Ectodermal cell (in vitro differentiated cells): Measurements from ENCODE around the gene PTPRZ1.

ENCODE experiments used
- H3K27ac ChIP-seq: 2 replicates; pipeline ENCODE4 v1.7.0; 2013; ENCODE audit warnings: mild to moderate bottlenecking, low read depth, low read length; ENCODE audit not compliant: insufficient read depth, poor library complexity, severe bottlenecking
- H3K27me3 ChIP-seq: 2 replicates; pipeline ENCODE4 v1.7.0; 2013; ENCODE audit warnings: mild to moderate bottlenecking, low read length; ENCODE audit not compliant: insufficient read depth, control insufficient read depth, poor library complexity, severe bottlenecking
- H3K36me3 ChIP-seq: one replicate; pipeline ENCODE4 v1.7.0; 2013; ENCODE audit warnings: low read length; ENCODE audit not compliant: control insufficient read depth, insufficient read depth
- H3K4me1 ChIP-seq: one replicate; pipeline ENCODE4 v1.7.0; 2013; ENCODE audit warnings: low read length; ENCODE audit not compliant: control insufficient read depth, insufficient read depth
- H3K4me3 ChIP-seq: 2 replicates; pipeline ENCODE4 v1.7.0; 2013; ENCODE audit warnings: low read depth, low read length, control low read depth; ENCODE audit not compliant: insufficient read depth
- H3K9me3 ChIP-seq: 2 replicates; pipeline ENCODE4 v1.7.0; 2013; ENCODE audit warnings: mild to moderate bottlenecking, low read length, moderate library complexity; ENCODE audit not compliant: control insufficient read depth
- WGBS, 2 experiments: methylation state at CpG; one replicate each; pipeline ENCODE4 v1.1.7; 2013; ENCODE audit warnings: missing lambda C conversion rate in 2 of 2; 5-methylcytosine and 5-hydroxymethylcytosine counted together

Gene PTPRZ1

GRCh38 chr7:122067077-122067476 is 194.1 kb downstream of the PTPRZ1 start:
- no peak overlapping the region for H3K4me3 ChIP-seq
- H3K27me3 ChIP-seq: no peaks in the 10 kb centered on the region
- H3K36me3 ChIP-seq: peaks cover 4% of the 10 kb centered on the region
- no peaks in the 10 kb centered on the region for H3K9me3 ChIP-seq
- 76 to 96% methylated on average over 1 of the region's 1 CpG for WGBS, 2 experiments
- no peak overlapping the region for H3K27ac ChIP-seq
- no peaks in the 10 kb centered on the region for H3K4me1 ChIP-seq

DNA sequence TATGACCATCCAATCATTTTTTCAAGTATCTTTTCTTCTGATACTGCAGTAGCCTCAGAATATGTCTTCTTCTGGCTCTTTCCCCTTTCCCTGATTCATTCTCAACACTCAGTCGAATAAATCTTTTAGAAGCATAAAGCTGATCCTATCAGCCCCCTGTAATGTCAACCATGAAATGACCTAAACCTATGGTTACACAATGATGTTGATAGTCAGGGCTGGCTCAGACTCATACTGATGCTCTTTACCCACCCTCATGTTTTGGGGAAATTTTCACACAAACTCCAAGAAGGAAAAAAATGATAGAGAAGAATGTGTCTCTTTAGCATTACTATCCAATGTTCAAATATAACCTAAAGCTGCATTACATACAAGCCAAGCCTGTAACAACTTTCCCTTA is 195.1 kb downstream of the PTPRZ1 start:
- Histone ChIP-seq H3K9me3 (no peaks in the 10 kb centered on the region), H3K27me3 (no peaks in the 10 kb centered on the region), H3K4me1 (no peaks in the 10 kb centered on the region), H3K4me3 (no peak overlapping the region), H3K27ac (no peak overlapping the region), H3K36me3 (peaks cover 4% of the 10 kb centered on the region)
- WGBS, 2 experiments: 96 to 100% methylated on average over 1 of the region's 1 CpG

GRCh38 chr7:122068999-122069398 is 196.0 kb downstream of the PTPRZ1 start:
- Histone ChIP-seq H3K36me3 (peaks cover 1% of the 10 kb centered on the region), H3K9me3 (no peaks in the 10 kb centered on the region), H3K27me3 (no peaks in the 10 kb centered on the region), H3K4me3 (no peak overlapping the region), H3K27ac (no peak overlapping the region), H3K4me1 (no peaks in the 10 kb centered on the region)
- WGBS, 2 experiments: 90 to 91% methylated on average over 2 of the region's 3 CpGs

GRCh38 chr7:122070062-122070461 is 197.1 kb downstream of the PTPRZ1 start:
- no peaks in the 10 kb centered on the region for H3K27me3 ChIP-seq
- peaks cover 5% of the 10 kb centered on the region for H3K36me3 ChIP-seq
- no peaks in the 10 kb centered on the region for H3K4me1 ChIP-seq
- no peak overlapping the region for H3K27ac ChIP-seq
- 84 to 92% methylated on average over 1 of the region's 1 CpG for WGBS, 2 experiments
- H3K9me3 ChIP-seq: no peaks in the 10 kb centered on the region
- H3K4me3 ChIP-seq: no peak overlapping the region

DNA sequence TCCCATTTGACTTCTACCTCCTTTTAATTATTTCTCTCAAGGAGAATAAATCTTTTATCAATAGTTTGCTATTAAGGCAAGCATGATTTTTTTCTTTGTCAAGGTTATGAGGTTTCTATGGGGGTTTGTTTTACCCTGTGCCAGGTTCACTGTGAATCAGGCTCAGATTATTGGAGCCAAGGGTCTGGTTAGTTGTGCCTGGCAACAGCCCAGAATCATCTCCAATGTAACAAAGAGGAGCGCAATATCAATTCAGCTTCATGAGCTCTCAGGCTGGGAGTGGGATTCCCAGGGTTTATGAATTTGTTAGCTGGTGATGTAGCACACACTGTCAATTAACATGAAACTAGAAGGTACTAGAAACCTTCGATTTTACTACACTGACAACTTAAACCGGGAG is 197.9 kb downstream of the PTPRZ1 start:
- no peak overlapping the region for H3K4me3 ChIP-seq
- no peak overlapping the region for H3K27ac ChIP-seq
- H3K9me3 ChIP-seq: no peaks in the 10 kb centered on the region
- no peaks in the 10 kb centered on the region for H3K27me3 ChIP-seq
- no peaks in the 10 kb centered on the region for H3K4me1 ChIP-seq
- H3K36me3 ChIP-seq: peaks cover 5% of the 10 kb centered on the region
- 95 to 97% methylated on average over 3 of the region's 3 CpGs for WGBS, 2 experiments

DNA sequence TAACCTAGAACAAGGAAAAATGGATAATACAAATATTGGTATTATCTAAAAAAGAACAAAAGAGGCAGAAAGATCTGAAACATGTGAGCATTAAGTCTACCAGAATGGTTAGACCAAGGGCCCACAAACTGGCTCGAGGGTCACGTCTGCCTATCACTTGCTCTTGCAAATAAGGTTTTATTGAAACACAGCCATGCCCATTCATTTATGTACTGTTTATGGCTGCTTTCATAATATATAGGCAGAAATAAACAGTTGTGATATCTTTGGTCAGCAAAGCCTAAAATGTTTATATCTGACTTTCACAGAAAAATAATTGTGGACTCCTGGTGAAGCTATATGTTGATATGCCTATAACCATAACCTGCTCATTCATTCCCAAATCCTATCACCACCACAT is 199.3 kb downstream of the PTPRZ1 start:
- Histone ChIP-seq H3K4me3 (no peak overlapping the region), H3K27ac (no peak overlapping the region), H3K27me3 (no peaks in the 10 kb centered on the region), H3K9me3 (no peaks in the 10 kb centered on the region), H3K4me1 (no peaks in the 10 kb centered on the region), H3K36me3 (peaks cover 14% of the 10 kb centered on the region)
- 89 to 98% methylated on average over 2 of the region's 2 CpGs for WGBS, 2 experiments

- Histone ChIP-seq H3K27ac (no peak overlapping the region), H3K27me3 (no peaks in the 10 kb centered on the region), H3K36me3 (peaks cover 21% of the 10 kb centered on the region), H3K4me1 (no peaks in the 10 kb centered on the region), H3K9me3 (no peaks in the 10 kb centered on the region), H3K4me3 (no peak overlapping the region)
- 90 to 91% methylated on average over 5 to 6 of the region's 6 CpGs for WGBS, 2 experiments
These were observed 200.1 kb downstream of the PTPRZ1 start for GRCh38 chr7:122072924-122073599.

DNA sequence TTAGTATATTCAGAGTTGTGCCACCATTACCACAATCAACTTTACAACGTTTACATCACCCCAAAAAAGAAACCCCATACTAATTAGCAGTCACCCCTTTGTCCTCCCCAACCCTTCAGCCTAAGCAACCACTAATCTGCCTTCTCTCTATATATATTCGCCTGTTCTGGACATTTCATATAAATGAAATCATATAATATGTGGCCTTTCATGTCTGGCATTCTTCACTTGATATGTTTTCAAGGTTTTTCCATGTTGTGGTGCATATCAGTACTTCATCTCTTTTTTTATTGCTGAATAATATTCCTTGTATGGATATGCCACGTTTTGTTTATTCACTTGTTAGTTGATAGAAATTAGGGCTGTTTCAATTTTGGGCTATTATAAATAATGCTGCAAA is 200.7 kb downstream of the PTPRZ1 start:
- Histone ChIP-seq H3K4me3 (no peak overlapping the region), H3K27me3 (no peaks in the 10 kb centered on the region), H3K4me1 (no peaks in the 10 kb centered on the region), H3K36me3 (peaks cover 23% of the 10 kb centered on the region), H3K9me3 (no peaks in the 10 kb centered on the region), H3K27ac (no peak overlapping the region)
- WGBS, 2 experiments: 86 to 89% methylated on average over 2 to 3 of the region's 3 CpGs

- Histone ChIP-seq H3K27ac (no peak overlapping the region), H3K4me1 (no peaks in the 10 kb centered on the region), H3K36me3 (peaks cover 20% of the 10 kb centered on the region), H3K4me3 (no peak overlapping the region), H3K27me3 (no peaks in the 10 kb centered on the region), H3K9me3 (no peaks in the 10 kb centered on the region)
These were observed 209.2 kb downstream of the PTPRZ1 start for GRCh38 chr7:122082160-122082559.

GRCh38 chr7:122082670-122083069 is 209.7 kb downstream of the PTPRZ1 start:
- peaks cover 16% of the 10 kb centered on the region for H3K36me3 ChIP-seq
- no peak overlapping the region for H3K4me3 ChIP-seq
- H3K9me3 ChIP-seq: no peaks in the 10 kb centered on the region
- 91 to 94% methylated on average over 2 of the region's 2 CpGs for WGBS, 2 experiments
- no peaks in the 10 kb centered on the region for H3K4me1 ChIP-seq
- H3K27me3 ChIP-seq: no peaks in the 10 kb centered on the region
- no peak overlapping the region for H3K27ac ChIP-seq
